Hepatocyte (in vitro differentiated cells): ENCODE results near the gene DRC1.

Experiments
- CTCF ChIP-seq: fragments of 200-600 bp; sonication (generic); IDR thresholded peaks from 2 replicates; pipeline ENCODE4 v1.5.1; 2016; ENCODE audit warnings: antibody characterized with exemption, mild to moderate bottlenecking; ENCODE audit not compliant: poor library complexity
- EZH2 ChIP-seq: fragments of 200-600 bp; sonication (generic); IDR thresholded peaks from 2 replicates; pipeline ENCODE4 v1.6.1; 2016; ENCODE audit warnings: antibody characterized with exemption, mild to moderate bottlenecking, borderline replicate concordance

GRCh38 chr2:26479131-26479788, 77.5 kb downstream of the DRC1 start:
- TF ChIP-seq CTCF, result no peak
- TF ChIP-seq EZH2, result no peak
